ENCODE results near the gene CDK19. TPM values are rescaled to one million over a fixed set of nuclear protein-coding genes. Genes with fewer than 3 reads are reported as not detected.

The CDK19 gene
- total and polyA plus RNA-seq, 2 donors (not counting 1 experiment from before 2014, with no cell fraction given), result 11.2 to 11.3 TPM

- Histone ChIP-seq H3K4me2 (ENCODE audit: extremely low read depth, insufficient read depth, low read length) (no peak overlapping the region), H3K36me3 (ENCODE audit: control insufficient read depth, insufficient read depth, low read length) (no peaks in the 10 kb centered on the region), H3K4me1 (ENCODE audit: control insufficient read depth, extremely low read depth, insufficient read depth, low read length) (no peaks in the 10 kb centered on the region), H2AFZ (ENCODE audit: low read length) (no peak overlapping the region), H3K27ac (ENCODE audit: insufficient read depth, low read length) (no peak overlapping the region), H4K20me1 (ENCODE audit: control insufficient read depth, extremely low read depth, insufficient read depth, low read length) (no peaks in the 10 kb centered on the region), H3K27me3 (ENCODE audit: control insufficient read depth, insufficient read depth, low read length) (no peaks in the 10 kb centered on the region), H3K4me3 (replicated peaks in 1 of 4; ENCODE audit: control extremely low read depth in 1 of 4, insufficient read depth in 1 of 4, low read depth in 3 of 4, low read length in 4 of 4) (no peak overlapping the region), H3K9ac (ENCODE audit: insufficient read depth, low read length) (no peak overlapping the region), H3K79me2 (ENCODE audit: control insufficient read depth, insufficient read depth, low read length) (no peaks in the 10 kb centered on the region), H3K9me3 (ENCODE audit: control insufficient read depth, insufficient read depth, low read depth, low read length) (no peaks in the 10 kb centered on the region)
- TF ChIP-seq CTCF (conservative IDR thresholded peaks at IDR 0.05 in 1 of 2, IDR thresholded peaks at IDR 0.05 in 1 of 2; ENCODE audit: low read depth in 1 of 2, low read length in 2 of 2) (no peak), EZH2 (IDR thresholded peaks at IDR 0.05; ENCODE audit: low read length, missing control alignments) (no peak)
- DNase-seq (ENCODE audit: low read depth in 2 of 2), result no peak
These were observed 45.3 kb downstream of the CDK19 start for GRCh38 chr6:110769923-110770322.

- Histone ChIP-seq H3K4me3 (replicated peaks in 1 of 4; ENCODE audit: control extremely low read depth in 1 of 4, insufficient read depth in 1 of 4, low read depth in 3 of 4, low read length in 4 of 4) (no peak overlapping the region), H3K27me3 (ENCODE audit: control insufficient read depth, insufficient read depth, low read length) (no peaks in the 10 kb centered on the region), H3K27ac (ENCODE audit: insufficient read depth, low read length) (no peak overlapping the region), H3K9ac (ENCODE audit: insufficient read depth, low read length) (no peak overlapping the region), H2AFZ (ENCODE audit: low read length) (no peak overlapping the region), H3K4me1 (ENCODE audit: control insufficient read depth, extremely low read depth, insufficient read depth, low read length) (no peaks in the 10 kb centered on the region), H4K20me1 (ENCODE audit: control insufficient read depth, extremely low read depth, insufficient read depth, low read length) (no peaks in the 10 kb centered on the region), H3K36me3 (ENCODE audit: control insufficient read depth, insufficient read depth, low read length) (no peaks in the 10 kb centered on the region), H3K4me2 (ENCODE audit: extremely low read depth, insufficient read depth, low read length) (no peak overlapping the region), H3K79me2 (ENCODE audit: control insufficient read depth, insufficient read depth, low read length) (no peaks in the 10 kb centered on the region), H3K9me3 (ENCODE audit: control insufficient read depth, insufficient read depth, low read depth, low read length) (no peaks in the 10 kb centered on the region)
- DNase-seq (ENCODE audit: low read depth in 2 of 2), result no peak
- TF ChIP-seq EZH2 (IDR thresholded peaks at IDR 0.05; ENCODE audit: low read length, missing control alignments) (no peak), CTCF (conservative IDR thresholded peaks at IDR 0.05 in 1 of 2, IDR thresholded peaks at IDR 0.05 in 1 of 2; ENCODE audit: low read depth in 1 of 2, low read length in 2 of 2) (no peak)
These were observed 47.2 kb downstream of the CDK19 start for GRCh38 chr6:110768057-110768456.

GRCh38 chr6:110761371-110761770 lies 53.9 kb downstream of the CDK19 start:
- Histone ChIP-seq H3K27ac (ENCODE audit: insufficient read depth, low read length) (no peak overlapping the region), H3K4me3 (replicated peaks in 1 of 4; ENCODE audit: control extremely low read depth in 1 of 4, insufficient read depth in 1 of 4, low read depth in 3 of 4, low read length in 4 of 4) (no peak overlapping the region), H3K36me3 (ENCODE audit: control insufficient read depth, insufficient read depth, low read length) (no peaks in the 10 kb centered on the region), H3K9ac (ENCODE audit: insufficient read depth, low read length) (no peak overlapping the region), H3K4me1 (ENCODE audit: control insufficient read depth, extremely low read depth, insufficient read depth, low read length) (no peaks in the 10 kb centered on the region), H2AFZ (ENCODE audit: low read length) (no peak overlapping the region), H3K4me2 (ENCODE audit: extremely low read depth, insufficient read depth, low read length) (no peak overlapping the region), H3K79me2 (ENCODE audit: control insufficient read depth, insufficient read depth, low read length) (no peaks in the 10 kb centered on the region), H3K9me3 (ENCODE audit: control insufficient read depth, insufficient read depth, low read depth, low read length) (no peaks in the 10 kb centered on the region), H3K27me3 (ENCODE audit: control insufficient read depth, insufficient read depth, low read length) (no peaks in the 10 kb centered on the region), H4K20me1 (ENCODE audit: control insufficient read depth, extremely low read depth, insufficient read depth, low read length) (no peaks in the 10 kb centered on the region)
- TF ChIP-seq CTCF (conservative IDR thresholded peaks at IDR 0.05 in 1 of 2, IDR thresholded peaks at IDR 0.05 in 1 of 2; ENCODE audit: low read depth in 1 of 2, low read length in 2 of 2) (no peak), EZH2 (IDR thresholded peaks at IDR 0.05; ENCODE audit: low read length, missing control alignments) (no peak)
- no peak for DNase-seq (ENCODE audit: low read depth in 2 of 2)
